ENCODE data around the gene ALDH1A1. TPM values are rescaled to one million over a fixed set of nuclear protein-coding genes. Genes with fewer than 3 reads are reported as not detected.

The ALDH1A1 gene
- total RNA-seq, 1 donor from 2014 or later = 1.5 TPM

DNA sequence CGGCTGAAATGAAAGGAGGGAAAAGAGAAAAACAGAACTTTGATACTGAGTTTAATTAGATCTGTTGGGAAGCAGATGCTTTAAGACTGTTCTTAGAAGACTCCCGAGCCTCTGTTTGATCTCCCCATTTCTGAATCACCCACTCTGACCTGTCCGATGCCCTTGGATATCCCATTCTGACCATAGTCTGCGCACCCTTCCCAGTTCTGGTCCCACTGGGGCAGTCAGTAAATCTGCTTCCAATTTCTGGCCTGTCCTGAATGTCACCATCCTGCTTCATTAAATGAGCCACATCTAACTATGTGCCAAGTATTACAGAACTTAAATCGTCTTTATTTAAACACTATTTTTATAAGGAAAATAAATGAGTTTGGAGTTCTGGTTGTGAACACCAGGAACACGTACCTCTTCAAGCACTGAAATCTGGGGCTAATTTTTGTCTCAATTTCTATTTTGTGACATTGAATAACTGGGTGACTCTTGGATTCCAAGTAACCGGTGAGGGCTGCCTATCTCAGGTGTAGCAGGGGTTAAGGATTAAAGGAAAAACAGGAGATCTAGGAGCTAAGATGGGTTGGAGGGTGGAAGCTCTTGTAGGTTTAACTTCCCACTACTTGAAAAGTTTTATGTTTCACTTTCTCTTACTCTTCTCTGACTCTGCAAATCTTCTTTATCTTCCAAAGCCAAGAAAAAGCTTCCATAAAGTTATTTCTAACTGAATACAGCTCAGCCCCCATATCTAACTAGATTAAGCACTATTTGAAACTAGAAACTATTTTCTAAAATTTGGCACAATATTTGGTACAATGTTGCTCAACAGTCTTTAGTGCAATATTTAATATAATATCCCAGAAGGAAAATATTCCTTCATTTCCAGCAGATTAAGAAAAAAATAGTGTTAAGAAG lies 40.1 kb downstream of the ALDH1A1 start:
- Histone ChIP-seq H3K4me3 (ENCODE audit: insufficient read depth, low read depth, low read length) (no peak overlapping the region), H2AFZ (ENCODE audit: low read depth, low read length) (no peak overlapping the region), H3K4me1 (ENCODE audit: insufficient read depth, low read length) (no peaks in the 10 kb centered on the region), H3K79me2 (ENCODE audit: insufficient read depth, low read length) (no peaks in the 10 kb centered on the region), H3K36me3 (ENCODE audit: insufficient read depth, low read length) (no peaks in the 10 kb centered on the region), H3K27me3 (ENCODE audit: insufficient read depth, low read length) (no peaks in the 10 kb centered on the region), H4K20me1 (ENCODE audit: insufficient read depth, low read length) (no peaks in the 10 kb centered on the region), H3K4me2 (ENCODE audit: low read length) (no peak overlapping the region), H3K9me3 (ENCODE audit: insufficient read depth, low read depth, low read length) (no peaks in the 10 kb centered on the region), H3K9ac (ENCODE audit: low read length) (no peak overlapping the region), H3K27ac (ENCODE audit: low read depth, low read length) (no peak overlapping the region)
- TF ChIP-seq EZH2 (IDR thresholded peaks at IDR 0.05; ENCODE audit: insufficient read depth, low read length) = no peak
- TF ChIP-seq, protein P1, sequence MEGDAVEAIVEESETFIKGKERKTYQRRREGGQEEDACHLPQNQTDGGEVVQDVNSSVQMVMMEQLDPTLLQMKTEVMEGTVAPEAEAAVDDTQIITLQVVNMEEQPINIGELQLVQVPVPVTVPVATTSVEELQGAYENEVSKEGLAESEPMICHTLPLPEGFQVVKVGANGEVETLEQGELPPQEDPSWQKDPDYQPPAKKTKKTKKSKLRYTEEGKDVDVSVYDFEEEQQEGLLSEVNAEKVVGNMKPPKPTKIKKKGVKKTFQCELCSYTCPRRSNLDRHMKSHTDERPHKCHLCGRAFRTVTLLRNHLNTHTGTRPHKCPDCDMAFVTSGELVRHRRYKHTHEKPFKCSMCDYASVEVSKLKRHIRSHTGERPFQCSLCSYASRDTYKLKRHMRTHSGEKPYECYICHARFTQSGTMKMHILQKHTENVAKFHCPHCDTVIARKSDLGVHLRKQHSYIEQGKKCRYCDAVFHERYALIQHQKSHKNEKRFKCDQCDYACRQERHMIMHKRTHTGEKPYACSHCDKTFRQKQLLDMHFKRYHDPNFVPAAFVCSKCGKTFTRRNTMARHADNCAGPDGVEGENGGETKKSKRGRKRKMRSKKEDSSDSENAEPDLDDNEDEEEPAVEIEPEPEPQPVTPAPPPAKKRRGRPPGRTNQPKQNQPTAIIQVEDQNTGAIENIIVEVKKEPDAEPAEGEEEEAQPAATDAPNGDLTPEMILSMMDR (IDR thresholded peaks at IDR 0.05; ENCODE audit: insufficient read depth, low read depth, low read length) = no peak
- peaks cover 6% of the 10 kb centered on the region for H3K4me1 Mint-ChIP-seq (ENCODE audit: low read depth, unreplicated experiment)
- H3K36me3 Mint-ChIP-seq (ENCODE audit: low read depth, unreplicated experiment) = no peaks in the 10 kb centered on the region
- DNase-seq (ENCODE audit: low read depth) (no peak), FAIRE-seq (no peak)
- no peaks in the 10 kb centered on the region for H3K9me3 Mint-ChIP-seq (ENCODE audit: unreplicated experiment)
- H3K27me3 Mint-ChIP-seq (ENCODE audit: low read depth, unreplicated experiment) = no peaks in the 10 kb centered on the region
- H3K4me3 Mint-ChIP-seq (ENCODE audit: unreplicated experiment) = no peak overlapping the region
- H3K27ac Mint-ChIP-seq (ENCODE audit: unreplicated experiment) = no peak overlapping the region

DNA sequence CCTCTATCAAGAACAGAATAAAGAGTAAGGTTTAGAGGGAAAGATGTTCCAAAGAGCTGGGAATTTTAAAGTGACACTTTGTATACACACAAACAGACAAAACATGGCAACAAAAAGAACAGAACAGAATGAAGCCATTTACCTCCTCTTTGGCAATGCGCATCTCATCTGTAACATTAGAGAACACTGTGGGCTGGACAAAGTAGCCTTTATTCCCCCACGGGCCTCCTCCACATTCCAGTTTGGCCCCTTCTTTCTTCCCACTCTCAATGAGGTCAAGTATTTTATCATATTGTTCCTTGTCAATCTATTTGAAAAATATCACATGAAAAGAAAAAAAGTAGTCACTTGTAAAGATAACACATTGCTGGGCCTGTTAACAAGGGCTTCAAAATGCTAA lies 41.0 kb downstream of the ALDH1A1 start:
- Histone ChIP-seq H2AFZ (ENCODE audit: low read depth, low read length) (no peak overlapping the region), H3K4me2 (ENCODE audit: low read length) (no peak overlapping the region), H3K79me2 (ENCODE audit: insufficient read depth, low read length) (no peaks in the 10 kb centered on the region), H3K27me3 (ENCODE audit: insufficient read depth, low read length) (no peaks in the 10 kb centered on the region), H4K20me1 (ENCODE audit: insufficient read depth, low read length) (no peaks in the 10 kb centered on the region), H3K9me3 (ENCODE audit: insufficient read depth, low read depth, low read length) (no peaks in the 10 kb centered on the region), H3K9ac (ENCODE audit: low read length) (no peak overlapping the region), H3K4me3 (ENCODE audit: insufficient read depth, low read depth, low read length) (no peak overlapping the region), H3K4me1 (ENCODE audit: insufficient read depth, low read length) (no peaks in the 10 kb centered on the region), H3K36me3 (ENCODE audit: insufficient read depth, low read length) (no peaks in the 10 kb centered on the region), H3K27ac (ENCODE audit: low read depth, low read length) (no peak overlapping the region)
- Mint-ChIP-seq H3K4me3 (ENCODE audit: unreplicated experiment) (no peak overlapping the region), H3K4me1 (ENCODE audit: low read depth, unreplicated experiment) (peaks cover 6% of the 10 kb centered on the region), H3K36me3 (ENCODE audit: low read depth, unreplicated experiment) (no peaks in the 10 kb centered on the region), H3K9me3 (ENCODE audit: unreplicated experiment) (no peaks in the 10 kb centered on the region), H3K27me3 (ENCODE audit: low read depth, unreplicated experiment) (no peaks in the 10 kb centered on the region), H3K27ac (ENCODE audit: unreplicated experiment) (no peak overlapping the region)
- TF ChIP-seq, protein P1 (IDR thresholded peaks at IDR 0.05; ENCODE audit: insufficient read depth, low read depth, low read length) = no peak
- TF ChIP-seq EZH2 (IDR thresholded peaks at IDR 0.05; ENCODE audit: insufficient read depth, low read length) = no peak
- FAIRE-seq (no peak), DNase-seq (ENCODE audit: low read depth) (no peak)

DNA sequence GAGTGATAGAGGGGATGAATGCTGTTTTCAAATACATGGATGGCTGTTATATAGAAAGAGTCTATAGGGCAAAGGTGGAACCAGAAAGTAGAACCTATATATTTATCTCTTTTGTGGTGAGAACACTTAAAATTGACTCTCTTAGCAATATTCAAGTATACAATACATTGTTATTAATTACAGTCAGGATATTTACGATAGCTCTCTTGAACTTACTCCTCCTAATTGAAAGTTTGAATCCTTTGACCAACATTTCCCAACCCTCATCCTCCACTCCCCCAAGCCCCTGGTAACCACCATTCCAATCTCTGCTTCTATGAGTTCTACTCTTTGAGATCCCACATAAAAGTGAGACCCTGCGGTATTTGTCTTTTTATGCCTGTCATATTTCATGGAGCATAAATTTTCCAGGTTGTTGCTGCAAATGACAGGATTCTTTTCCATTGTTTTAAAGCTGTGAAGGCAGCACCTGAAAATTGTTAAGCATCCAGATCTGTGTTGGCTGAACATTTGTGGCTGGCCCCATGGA lies 41.5 kb downstream of the ALDH1A1 start:
- no peaks in the 10 kb centered on the region for H3K36me3 ChIP-seq (ENCODE audit: insufficient read depth, low read length)
- Mint-ChIP-seq H3K27ac (ENCODE audit: unreplicated experiment) (no peak overlapping the region), H3K4me3 (ENCODE audit: unreplicated experiment) (no peak overlapping the region), H3K4me1 (ENCODE audit: low read depth, unreplicated experiment) (peaks cover 3% of the 10 kb centered on the region), H3K36me3 (ENCODE audit: low read depth, unreplicated experiment) (no peaks in the 10 kb centered on the region), H3K27me3 (ENCODE audit: low read depth, unreplicated experiment) (no peaks in the 10 kb centered on the region), H3K9me3 (ENCODE audit: unreplicated experiment) (no peaks in the 10 kb centered on the region)
- no peak overlapping the region for H3K9ac ChIP-seq (ENCODE audit: low read length)
- H2AFZ ChIP-seq (ENCODE audit: low read depth, low read length) = no peak overlapping the region
- H3K4me2 ChIP-seq (ENCODE audit: low read length) = no peak overlapping the region
- H4K20me1 ChIP-seq (ENCODE audit: insufficient read depth, low read length) = no peaks in the 10 kb centered on the region
- no peaks in the 10 kb centered on the region for H3K27me3 ChIP-seq (ENCODE audit: insufficient read depth, low read length)
- H3K4me3 ChIP-seq (ENCODE audit: insufficient read depth, low read depth, low read length) = no peak overlapping the region
- FAIRE-seq = no peak
- no peaks in the 10 kb centered on the region for H3K9me3 ChIP-seq (ENCODE audit: insufficient read depth, low read depth, low read length)
- DNase-seq (ENCODE audit: low read depth) = no peak
- no peak for TF ChIP-seq EZH2 (IDR thresholded peaks at IDR 0.05; ENCODE audit: insufficient read depth, low read length)
- TF ChIP-seq, protein P1 (IDR thresholded peaks at IDR 0.05; ENCODE audit: insufficient read depth, low read depth, low read length) = no peak
- H3K79me2 ChIP-seq (ENCODE audit: insufficient read depth, low read length) = no peaks in the 10 kb centered on the region
- H3K4me1 ChIP-seq (ENCODE audit: insufficient read depth, low read length) = no peaks in the 10 kb centered on the region
- no peak overlapping the region for H3K27ac ChIP-seq (ENCODE audit: low read depth, low read length)

All from astrocyte (in vitro differentiated cells and primary cell).